Vagina (tissue), 2 donors: ENCODE measurements around the gene ATF6B. TPM values are rescaled to one million over a fixed set of nuclear protein-coding genes. Genes with fewer than 3 reads are reported as not detected.

ENCODE experiments used
- DNase-seq, 2 donors: peaks; one replicate each; pipeline ENCODE4 v3.0.0-alpha.2; 2017; ENCODE audit errors: extremely low spot score in 2 of 2
- H3K27ac ChIP-seq: fragments of 200-600 bp; sonication (generic); one replicate; pipeline ENCODE4 v1.5.1; 2019
- H3K27me3 ChIP-seq: fragments of 200-600 bp; sonication (generic); one replicate; pipeline ENCODE4 v1.5.1; 2019
- H3K36me3 ChIP-seq, 2 donors: fragments of 200-600 bp; sonication (generic); one replicate each; pipeline ENCODE4 v1.5.1; 2017 to 2019
- H3K4me1 ChIP-seq: fragments of 200-600 bp; sonication (generic); one replicate; pipeline ENCODE4 v1.5.1; 2019
- H3K4me3 ChIP-seq, 2 donors: fragments of 200-600 bp; sonication (generic); 1 replicate in 1 of 2; 2 replicates in 1 of 2; pipeline ENCODE4 v1.5.1; 2016 to 2019
- H3K9me3 ChIP-seq: fragments of 200-600 bp; sonication (generic); one replicate; pipeline ENCODE4 v1.5.1; 2019
- POLR2A ChIP-seq, 2 donors: fragments of 450-650 bp; IDR thresholded peaks; one replicate each; pipeline ENCODE4 v1.6.1; 2017; ENCODE audit warnings: antibody characterized with exemption in 2 of 2, mild to moderate bottlenecking in 2 of 2, moderate library complexity in 2 of 2
- POLR2AphosphoS5 ChIP-seq, 2 donors: sonication (generic); formaldehyde crosslinking; IDR thresholded peaks; one replicate each; pipeline ENCODE4 v1.9.0; 2017; ENCODE audit warnings: antibody characterized with exemption in 2 of 2, mild to moderate bottlenecking in 2 of 2, low read depth in 1 of 2; ENCODE audit not compliant: insufficient read depth in 1 of 2
- intact Hi-C: fragments of 100-400 bp; cut with DNase I; formaldehyde crosslinking; loops from one replicate; pipeline ENCODE4 v1.15.1; 2023
- total RNA-seq: library from RNA; depleted of rRNA; stranded (reverse); fragments of >200 nt; gene quantifications from one replicate; pipeline ENCODE4 v1.2.3, GENCODE V29; 2016
- TF ChIP-seq, protein P1 (sequence below), 3 experiments: fragments of 450-650 bp in 2 of 3; fragments of 200-600 bp in 1 of 3; sonication (generic) in 1 of 3; IDR thresholded peaks; one replicate each; pipeline ENCODE4 v1.5.1; 2017 to 2019; ENCODE audit warnings: antibody characterized with exemption in 3 of 3, mild to moderate bottlenecking in 2 of 3, moderate library complexity in 2 of 3

Gene ATF6B
- total RNA-seq, 1 donor from 2014 or later = 76.6 TPM

DNA sequence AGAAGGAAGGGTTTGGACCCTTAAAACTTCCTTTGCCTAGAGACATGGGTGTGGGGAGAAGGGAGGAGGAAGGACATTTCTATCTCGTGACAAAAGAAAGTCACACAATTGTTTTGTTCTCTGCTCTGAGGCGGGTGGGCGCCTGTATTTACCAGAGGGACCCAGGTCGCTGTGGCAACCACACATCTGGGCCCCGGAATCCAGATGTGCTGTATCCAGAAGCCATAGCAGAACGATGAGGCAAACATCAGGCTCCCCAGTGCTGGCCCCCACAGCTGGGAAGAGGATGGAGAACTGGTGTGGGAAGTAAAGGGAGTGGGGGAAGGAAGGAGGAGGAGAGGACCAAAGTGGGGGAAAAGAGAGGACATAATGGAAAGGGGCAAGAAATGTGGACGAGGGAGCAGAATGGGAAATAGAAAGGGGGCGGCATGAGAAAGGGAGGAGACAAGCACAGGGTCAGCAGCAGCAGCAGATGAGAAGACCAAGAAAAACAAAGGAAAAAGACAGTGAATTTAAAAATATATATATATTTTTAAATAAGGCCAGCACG lies 15.5 kb downstream of the ATF6B start:
- Histone ChIP-seq H3K9me3 (no peaks in the 10 kb centered on the region), H3K4me3 (no peak overlapping the region), H3K36me3 (peaks cover 0 to 14% of the 10 kb centered on the region in 2 donors), H3K27me3 (no peaks in the 10 kb centered on the region), H3K4me1 (peaks cover 74% of the 10 kb centered on the region), H3K27ac (peak overlapping the region; percentile 94)
- DNase-seq = peak in 1 of 2 donors; percentile 87
- no peak for TF ChIP-seq POLR2A (IDR thresholded peaks at IDR 0.05)
- TF ChIP-seq POLR2AphosphoS5 (IDR thresholded peaks at IDR 0.05; ENCODE audit: insufficient read depth in 1 of 2, low read depth in 1 of 2) = peak in 1 of 2 donors; percentile 42
- intact Hi-C loops = no loop called here

DNA sequence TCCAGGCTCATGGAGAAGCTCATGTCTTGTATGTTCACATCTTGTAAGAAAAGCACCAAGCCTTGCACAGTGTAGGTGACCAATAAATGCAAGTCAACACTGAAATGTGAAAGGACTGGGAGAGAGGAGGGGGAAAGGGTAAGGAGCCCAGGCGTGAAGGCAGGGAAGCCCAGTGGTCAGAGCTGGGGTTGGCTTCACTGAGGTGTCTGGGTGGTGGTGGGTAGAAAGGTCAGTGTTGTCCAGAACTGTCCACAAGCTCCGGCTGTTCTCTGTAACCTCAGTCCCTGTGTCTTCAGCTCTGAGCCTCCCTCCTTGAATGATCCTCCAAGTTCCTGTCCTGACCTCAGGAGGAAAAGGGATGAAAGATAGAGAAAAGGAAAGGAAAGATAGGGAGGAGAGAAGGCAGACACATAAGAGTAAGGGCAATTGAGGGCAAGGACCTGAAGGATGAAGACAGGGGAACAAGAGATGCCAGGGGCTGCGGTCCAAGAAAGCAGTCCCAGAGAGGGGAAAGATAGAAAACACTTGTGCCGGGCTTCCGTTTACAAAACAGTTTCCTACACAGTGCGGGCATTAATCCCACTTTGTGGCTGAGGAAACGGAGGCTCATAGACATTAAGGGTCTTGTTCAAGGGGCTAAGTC lies 16.5 kb downstream of the ATF6B start:
- intact Hi-C loops = loop anchor here (2.0 kb wide), 1 partner anchor 25 kb away; no protein-coding TSS in a partner anchor
- peak in 1 of 2 donors; percentile 90 for DNase-seq
- H3K9me3 ChIP-seq = no peaks in the 10 kb centered on the region
- peaks cover 0 to 13% of the 10 kb centered on the region in 2 donors for H3K36me3 ChIP-seq
- TF ChIP-seq POLR2A (IDR thresholded peaks at IDR 0.05) = no peak
- TF ChIP-seq POLR2AphosphoS5 (IDR thresholded peaks at IDR 0.05; ENCODE audit: insufficient read depth in 1 of 2, low read depth in 1 of 2) = no peak
- TF ChIP-seq, protein P1, sequence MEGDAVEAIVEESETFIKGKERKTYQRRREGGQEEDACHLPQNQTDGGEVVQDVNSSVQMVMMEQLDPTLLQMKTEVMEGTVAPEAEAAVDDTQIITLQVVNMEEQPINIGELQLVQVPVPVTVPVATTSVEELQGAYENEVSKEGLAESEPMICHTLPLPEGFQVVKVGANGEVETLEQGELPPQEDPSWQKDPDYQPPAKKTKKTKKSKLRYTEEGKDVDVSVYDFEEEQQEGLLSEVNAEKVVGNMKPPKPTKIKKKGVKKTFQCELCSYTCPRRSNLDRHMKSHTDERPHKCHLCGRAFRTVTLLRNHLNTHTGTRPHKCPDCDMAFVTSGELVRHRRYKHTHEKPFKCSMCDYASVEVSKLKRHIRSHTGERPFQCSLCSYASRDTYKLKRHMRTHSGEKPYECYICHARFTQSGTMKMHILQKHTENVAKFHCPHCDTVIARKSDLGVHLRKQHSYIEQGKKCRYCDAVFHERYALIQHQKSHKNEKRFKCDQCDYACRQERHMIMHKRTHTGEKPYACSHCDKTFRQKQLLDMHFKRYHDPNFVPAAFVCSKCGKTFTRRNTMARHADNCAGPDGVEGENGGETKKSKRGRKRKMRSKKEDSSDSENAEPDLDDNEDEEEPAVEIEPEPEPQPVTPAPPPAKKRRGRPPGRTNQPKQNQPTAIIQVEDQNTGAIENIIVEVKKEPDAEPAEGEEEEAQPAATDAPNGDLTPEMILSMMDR (IDR thresholded peaks at IDR 0.05) = no peak
- no peaks in the 10 kb centered on the region for H3K27me3 ChIP-seq
- peaks cover 83% of the 10 kb centered on the region for H3K4me1 ChIP-seq
- peak overlapping the region; percentile 94 for H3K27ac ChIP-seq
- no peak overlapping the region for H3K4me3 ChIP-seq

DNA sequence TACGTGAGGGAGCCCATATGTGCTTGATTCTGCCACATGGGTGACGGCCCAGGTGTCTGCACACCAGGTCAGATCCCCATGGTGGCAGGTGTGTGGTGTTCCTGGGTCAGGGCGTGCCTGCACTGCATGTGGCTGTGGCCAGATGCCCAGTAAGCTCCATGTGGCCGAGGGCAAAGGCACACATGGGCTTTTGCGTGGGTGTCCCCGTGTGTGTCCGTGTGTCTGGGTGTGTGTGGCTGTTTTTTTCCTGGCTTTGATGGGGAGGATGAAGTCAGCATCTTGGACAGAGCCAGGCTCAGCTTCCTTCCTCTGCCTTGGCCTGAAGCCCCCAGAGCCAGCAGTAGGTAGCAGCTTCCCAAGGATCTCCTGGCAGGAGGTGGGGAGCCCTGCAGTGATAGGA lies 17.4 kb downstream of the ATF6B start:
- DNase-seq = peak; percentile 72 to 90
- Histone ChIP-seq H3K4me1 (peaks cover 91% of the 10 kb centered on the region), H3K9me3 (no peaks in the 10 kb centered on the region), H3K36me3 (peaks cover 0 to 4% of the 10 kb centered on the region in 2 donors), H3K27ac (peak overlapping the region; percentile 94), H3K27me3 (no peaks in the 10 kb centered on the region), H3K4me3 (no peak overlapping the region)
- intact Hi-C loops = loop anchor here (2.0 kb wide), 1 partner anchor 24 kb away; no protein-coding TSS in a partner anchor
- TF ChIP-seq, protein P1 (IDR thresholded peaks at IDR 0.05) = no peak
- peak in 1 of 2 donors; percentile 34 for TF ChIP-seq POLR2AphosphoS5 (IDR thresholded peaks at IDR 0.05; ENCODE audit: insufficient read depth in 1 of 2, low read depth in 1 of 2)

DNA sequence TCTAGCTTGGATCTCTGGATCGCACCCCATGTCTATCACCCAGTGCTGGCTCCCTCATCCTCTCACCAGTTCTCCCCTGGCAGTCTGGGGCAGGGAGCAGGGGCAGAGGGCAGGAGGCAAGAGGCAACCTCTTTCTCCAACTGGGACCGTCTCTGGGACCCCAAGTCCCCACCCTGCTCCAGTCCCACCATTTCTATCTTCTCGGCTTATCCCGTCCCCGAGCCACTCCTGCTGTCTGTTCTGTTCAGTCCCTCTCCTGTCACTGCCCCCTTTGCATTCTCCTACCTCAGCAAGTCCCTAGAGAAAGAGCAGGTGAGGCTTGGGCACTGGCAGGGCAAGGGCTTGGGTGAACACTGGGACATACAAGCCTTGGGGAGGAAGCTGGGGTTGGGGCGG lies 18.3 kb downstream of the ATF6B start:
- Histone ChIP-seq H3K27me3 (no peaks in the 10 kb centered on the region), H3K36me3 (no peaks in the 10 kb centered on the region), H3K27ac (peak overlapping the region; percentile 94), H3K9me3 (no peaks in the 10 kb centered on the region), H3K4me3 (peak overlapping the region; percentile 58 to 60), H3K4me1 (peaks cover 97% of the 10 kb centered on the region)
- TF ChIP-seq POLR2A (IDR thresholded peaks at IDR 0.05) = no peak
- no peak for TF ChIP-seq POLR2AphosphoS5 (IDR thresholded peaks at IDR 0.05; ENCODE audit: insufficient read depth in 1 of 2, low read depth in 1 of 2)
- TF ChIP-seq, protein P1 (IDR thresholded peaks at IDR 0.05) = no peak
- intact Hi-C loops = loop anchor here (2.0 kb wide), 2 partner anchors 23 to 63 kb away; no protein-coding TSS in a partner anchor
- DNase-seq = no peak

DNA sequence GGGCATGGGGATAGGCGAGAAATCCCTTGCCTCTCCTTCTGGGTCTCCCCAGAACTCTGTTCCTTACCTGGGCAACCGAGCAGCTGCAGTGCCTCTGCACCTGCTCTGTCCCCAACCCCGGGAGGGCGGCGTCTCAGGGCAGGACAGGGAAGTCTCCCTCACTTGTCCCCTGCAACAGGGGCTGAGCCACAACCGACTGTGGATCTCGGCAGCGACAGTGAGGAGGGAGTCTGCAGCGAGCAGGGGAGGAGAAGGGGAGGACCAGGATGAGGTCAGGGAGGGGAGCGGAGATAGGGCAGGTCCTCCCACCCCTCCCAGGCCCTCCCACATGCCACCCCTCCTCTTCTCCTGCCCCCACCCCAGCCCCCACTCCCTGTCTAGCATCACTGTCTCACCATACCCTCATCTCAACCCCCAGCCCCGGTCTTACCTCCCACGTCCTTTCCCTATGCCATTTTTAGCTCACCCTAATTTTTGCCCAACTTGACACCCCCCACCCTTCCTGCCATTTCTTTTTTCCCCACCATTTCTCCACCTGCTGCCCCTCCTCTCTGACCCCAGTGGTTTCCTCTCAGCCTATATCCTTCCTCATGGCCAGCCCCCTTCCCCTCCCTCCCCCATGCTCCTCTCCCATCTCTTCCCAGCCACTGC lies 18.8 kb downstream of the ATF6B start, which contains the start of gene TNXB:
Gene TNXB (minus strand): TSS at position 225 of the 651 bp plus-strand sequence. CDS start 11,140 bp downstream, outside the sequence.
- intact Hi-C loops = loop anchor here (2.0 kb wide), 1 partner anchor 62 kb away; no protein-coding TSS in a partner anchor
- peaks cover 94% of the 10 kb centered on the region for H3K4me1 ChIP-seq
- no peaks in the 10 kb centered on the region for H3K36me3 ChIP-seq
- no peaks in the 10 kb centered on the region for H3K9me3 ChIP-seq
- peak within 1 kb of the TSS; percentile 94 for H3K27ac ChIP-seq
- peak in 1 of 2 donors; percentile 90 for DNase-seq
- peak within 1 kb of the TSS; percentile 58 to 60 for H3K4me3 ChIP-seq
- no peak for TF ChIP-seq POLR2A (IDR thresholded peaks at IDR 0.05)
- TF ChIP-seq POLR2AphosphoS5 (IDR thresholded peaks at IDR 0.05; ENCODE audit: insufficient read depth in 1 of 2, low read depth in 1 of 2) = peak in 1 of 2 donors; percentile 53
- H3K27me3 ChIP-seq = no peaks in the 10 kb centered on the region
